GM18909 (cell line): ENCODE measurements around the gene POU2AF1.
"Not testable (repeated sequence)": the region's sequence is repeated elsewhere in the genome, so short reads cannot be mapped to it uniquely, and the experiment has no call there.

ENCODE experiments used
- ATAC-seq: cut with Tn5 transposase; IDR thresholded peaks from one replicate; pipeline ENCODE4 v1.9.1; 2021; ENCODE audit warnings: mild to moderate bottlenecking; ENCODE audit not compliant: unreplicated experiment, poor library complexity

POU2AF1 gene

GRCh38 chr11:111325259-111325658 is 53.8 kb downstream of the POU2AF1 start:
- no peak for ATAC-seq

- ATAC-seq, result no peak
Observed at GRCh38 chr11:111324277-111324720, 54.8 kb downstream of the POU2AF1 start.

- no peak for ATAC-seq
Observed at GRCh38 chr11:111322534-111322933, 56.5 kb downstream of the POU2AF1 start.

- no peak for ATAC-seq
Observed at GRCh38 chr11:111320728-111321568, 58.1 kb downstream of the POU2AF1 start.

GRCh38 chr11:111320199-111320598 is 58.9 kb downstream of the POU2AF1 start:
- not testable (repeated sequence) for ATAC-seq

- no peak for ATAC-seq
Observed at GRCh38 chr11:111319296-111319695, 59.8 kb downstream of the POU2AF1 start.

GRCh38 chr11:111312076-111312475 is 67.0 kb downstream of the POU2AF1 start:
- ATAC-seq, result no peak

GRCh38 chr11:111310723-111311122 is 68.4 kb downstream of the POU2AF1 start:
- no peak for ATAC-seq

GRCh38 chr11:111310088-111310487 is 69.0 kb downstream of the POU2AF1 start:
- no peak for ATAC-seq

- no peak for ATAC-seq
Observed at GRCh38 chr11:111309215-111309915, 69.7 kb downstream of the POU2AF1 start.

- no peak for ATAC-seq
Observed at GRCh38 chr11:111308140-111308539, 70.9 kb downstream of the POU2AF1 start.

GRCh38 chr11:111307472-111308108 is 71.5 kb downstream of the POU2AF1 start:
- no peak for ATAC-seq

GRCh38 chr11:111306321-111306720 is 72.8 kb downstream of the POU2AF1 start:
- no peak for ATAC-seq

GRCh38 chr11:111305876-111306275 is 73.2 kb downstream of the POU2AF1 start:
- ATAC-seq, result no peak

- ATAC-seq, result no peak
Observed at GRCh38 chr11:111305162-111305802, 73.8 kb downstream of the POU2AF1 start.

- ATAC-seq, result no peak
Observed at GRCh38 chr11:111303461-111303860, 75.6 kb downstream of the POU2AF1 start.

GRCh38 chr11:111302298-111302697 is 76.8 kb downstream of the POU2AF1 start:
- no peak for ATAC-seq
